ENCODE data around the gene GRID2.

DNA sequence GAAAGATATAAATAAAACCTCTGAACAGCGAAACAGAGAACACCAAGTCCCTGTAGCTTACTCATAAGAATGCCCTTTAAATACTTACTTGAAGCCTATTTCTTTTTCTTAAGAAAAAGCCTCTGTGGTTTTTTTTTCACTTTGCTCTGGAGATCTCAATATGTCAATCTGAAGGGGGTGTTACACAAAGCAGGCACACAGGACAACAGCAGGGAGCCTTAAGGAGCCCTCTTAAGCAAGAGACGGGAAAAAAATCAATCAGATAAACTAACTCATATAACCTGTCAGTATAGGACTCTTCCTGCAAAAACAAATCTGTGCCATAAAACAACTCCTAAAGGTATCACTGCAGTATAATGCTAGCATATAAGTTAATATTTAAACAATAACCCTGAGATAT lies 913.7 kb downstream of the GRID2 start:
- TF ChIP-seq POLR2AphosphoS5 (IDR thresholded peaks at IDR 0.05; ENCODE audit: low read depth, low read length) (no peak), TAF1 (IDR thresholded peaks at IDR 0.05; ENCODE audit: borderline replicate concordance, insufficient read depth, low read length) (no peak), SIN3A (IDR thresholded peaks at IDR 0.05; ENCODE audit: borderline replicate concordance, insufficient read depth, low read length) (no peak)
- TF ChIP-seq, protein P1, sequence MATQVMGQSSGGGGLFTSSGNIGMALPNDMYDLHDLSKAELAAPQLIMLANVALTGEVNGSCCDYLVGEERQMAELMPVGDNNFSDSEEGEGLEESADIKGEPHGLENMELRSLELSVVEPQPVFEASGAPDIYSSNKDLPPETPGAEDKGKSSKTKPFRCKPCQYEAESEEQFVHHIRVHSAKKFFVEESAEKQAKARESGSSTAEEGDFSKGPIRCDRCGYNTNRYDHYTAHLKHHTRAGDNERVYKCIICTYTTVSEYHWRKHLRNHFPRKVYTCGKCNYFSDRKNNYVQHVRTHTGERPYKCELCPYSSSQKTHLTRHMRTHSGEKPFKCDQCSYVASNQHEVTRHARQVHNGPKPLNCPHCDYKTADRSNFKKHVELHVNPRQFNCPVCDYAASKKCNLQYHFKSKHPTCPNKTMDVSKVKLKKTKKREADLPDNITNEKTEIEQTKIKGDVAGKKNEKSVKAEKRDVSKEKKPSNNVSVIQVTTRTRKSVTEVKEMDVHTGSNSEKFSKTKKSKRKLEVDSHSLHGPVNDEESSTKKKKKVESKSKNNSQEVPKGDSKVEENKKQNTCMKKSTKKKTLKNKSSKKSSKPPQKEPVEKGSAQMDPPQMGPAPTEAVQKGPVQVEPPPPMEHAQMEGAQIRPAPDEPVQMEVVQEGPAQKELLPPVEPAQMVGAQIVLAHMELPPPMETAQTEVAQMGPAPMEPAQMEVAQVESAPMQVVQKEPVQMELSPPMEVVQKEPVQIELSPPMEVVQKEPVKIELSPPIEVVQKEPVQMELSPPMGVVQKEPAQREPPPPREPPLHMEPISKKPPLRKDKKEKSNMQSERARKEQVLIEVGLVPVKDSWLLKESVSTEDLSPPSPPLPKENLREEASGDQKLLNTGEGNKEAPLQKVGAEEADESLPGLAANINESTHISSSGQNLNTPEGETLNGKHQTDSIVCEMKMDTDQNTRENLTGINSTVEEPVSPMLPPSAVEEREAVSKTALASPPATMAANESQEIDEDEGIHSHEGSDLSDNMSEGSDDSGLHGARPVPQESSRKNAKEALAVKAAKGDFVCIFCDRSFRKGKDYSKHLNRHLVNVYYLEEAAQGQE (IDR thresholded peaks at IDR 0.05; ENCODE audit: insufficient read depth in 1 of 2, low read depth in 2 of 2, low read length in 2 of 2), result no peak
